Fibroblast of lung (primary cell): ENCODE results near the gene MRPL24. TPM values are rescaled to one million over a fixed set of nuclear protein-coding genes. Genes with fewer than 3 reads are reported as not detected.

Experiments
- DNase-seq, 2 donors: peaks; one replicate each; pipeline versions ENCODE4 v3.0.0 to v3.0.0-alpha.2; 2010; ENCODE audit warnings: low read depth in 2 of 2
- H2AFZ ChIP-seq: 2 replicates; pipeline ENCODE4 v1.5.1; 2012; ENCODE audit warnings: low read length, control low read depth, inconsistent platforms
- H3K27ac ChIP-seq: 2 replicates; pipeline ENCODE4 v1.5.1; 2011; ENCODE audit warnings: low read length, control low read depth; ENCODE audit not compliant: insufficient read depth
- H3K27me3 ChIP-seq: 2 replicates; pipeline ENCODE4 v1.5.1; 2011; ENCODE audit warnings: mild to moderate bottlenecking, low read length; ENCODE audit not compliant: control insufficient read depth, insufficient read depth
- H3K36me3 ChIP-seq: 2 replicates; pipeline ENCODE4 v1.5.1; 2011; ENCODE audit warnings: low read length; ENCODE audit not compliant: control insufficient read depth, insufficient read depth
- H3K4me1 ChIP-seq: 2 replicates; pipeline ENCODE4 v1.5.1; 2011; ENCODE audit warnings: low read length; ENCODE audit not compliant: control insufficient read depth, insufficient read depth; ENCODE audit errors: extremely low read depth
- H3K4me2 ChIP-seq: 2 replicates; pipeline ENCODE4 v1.5.1; 2011; ENCODE audit warnings: low read length, control low read depth; ENCODE audit not compliant: insufficient read depth; ENCODE audit errors: extremely low read depth
- H3K4me3 ChIP-seq, 4 experiments: fragments of 200-600 bp in 1 of 4; sonication (generic) in 1 of 4; replicated peaks in 1 of 4; 2 replicates each; pipeline ENCODE4 v1.5.1; 2011 to 2016; ENCODE audit warnings: low read length in 4 of 4, low read depth in 3 of 4, mild to moderate bottlenecking in 3 of 4, control low read depth in 2 of 4, inconsistent platforms in 1 of 4, mixed read lengths in 1 of 4; ENCODE audit not compliant: insufficient read depth in 1 of 4; ENCODE audit errors: control extremely low read depth in 1 of 4
- H3K79me2 ChIP-seq: 2 replicates; pipeline ENCODE4 v1.5.1; 2012; ENCODE audit warnings: mild to moderate bottlenecking, low read length, inconsistent platforms; ENCODE audit not compliant: control insufficient read depth, insufficient read depth
- H3K9ac ChIP-seq: 2 replicates; pipeline ENCODE4 v1.5.1; 2011; ENCODE audit warnings: mild to moderate bottlenecking, low read length, control low read depth; ENCODE audit not compliant: insufficient read depth
- H3K9me3 ChIP-seq: 2 replicates; pipeline ENCODE4 v1.5.1; 2012; ENCODE audit warnings: low read depth, low read length; ENCODE audit not compliant: control insufficient read depth, insufficient read depth
- H4K20me1 ChIP-seq: 2 replicates; pipeline ENCODE4 v1.5.1; 2011; ENCODE audit warnings: low read length; ENCODE audit not compliant: control insufficient read depth, insufficient read depth; ENCODE audit errors: extremely low read depth
- CTCF ChIP-seq, 2 donors: IDR thresholded peaks in 1 of 2; conservative IDR thresholded peaks in 1 of 2; 1 replicate in 1 of 2; 2 replicates in 1 of 2; pipeline ENCODE4 v1.5.1; 2011 to 2012; ENCODE audit warnings: low read length in 2 of 2, control low read depth in 1 of 2, inconsistent platforms in 1 of 2, low read depth in 1 of 2, mild to moderate bottlenecking in 1 of 2
- EZH2 ChIP-seq: IDR thresholded peaks from 2 replicates; pipeline ENCODE4 v1.5.1; 2012; ENCODE audit warnings: low read length, control low read depth, mild to moderate bottlenecking; ENCODE audit errors: missing control alignments
- polyA plus RNA-seq, 2 donors: library from polyadenylated mRNA; depleted of rRNA in 1 of 2; stranded (reverse) in 1 of 2; unstranded in 1 of 2; fragments of >200 nt; gene quantifications; 2 replicates each; pipeline ENCODE4 v1.2.1, GENCODE V29; 2011 to 2012; ENCODE audit warnings: missing spikeins in 1 of 2
- total RNA-seq: library from RNA; depleted of rRNA; stranded (reverse); fragments of >200 nt; gene quantifications from 2 replicates; pipeline ENCODE4 v1.2.1, GENCODE V29; 2014

The MRPL24 gene
- total and polyA plus RNA-seq, 2 donors (not counting 1 experiment from before 2014, with no cell fraction given): 58.8 to 67.2 TPM

GRCh38 chr1:156694690-156694962 lies 46.3 kb downstream of the MRPL24 start:
- Histone ChIP-seq H2AFZ (no peak overlapping the region), H3K4me2 (no peak overlapping the region), H3K9ac (no peak overlapping the region), H4K20me1 (no peaks in the 10 kb centered on the region), H3K36me3 (no peaks in the 10 kb centered on the region), H3K79me2 (no peaks in the 10 kb centered on the region), H3K9me3 (no peaks in the 10 kb centered on the region), H3K4me3 (no peak overlapping the region), H3K27ac (no peak overlapping the region), H3K4me1 (peaks cover 11% of the 10 kb centered on the region), H3K27me3 (no peaks in the 10 kb centered on the region)
- DNase-seq: no peak
- TF ChIP-seq EZH2 (no peak), CTCF (conservative IDR thresholded peaks at IDR 0.05 in 1 of 2, IDR thresholded peaks at IDR 0.05 in 1 of 2; ENCODE audit: low read depth in 1 of 2, low read length in 2 of 2) (no peak)

- H3K9ac ChIP-seq: no peak overlapping the region
- no peak for TF ChIP-seq CTCF (conservative IDR thresholded peaks at IDR 0.05 in 1 of 2, IDR thresholded peaks at IDR 0.05 in 1 of 2; ENCODE audit: low read depth in 1 of 2, low read length in 2 of 2)
- H3K4me2 ChIP-seq: no peak overlapping the region
- no peaks in the 10 kb centered on the region for H3K36me3 ChIP-seq
- no peaks in the 10 kb centered on the region for H3K27me3 ChIP-seq
- H3K27ac ChIP-seq: no peak overlapping the region
- peaks cover 15% of the 10 kb centered on the region for H3K4me1 ChIP-seq
- H4K20me1 ChIP-seq: no peaks in the 10 kb centered on the region
- no peaks in the 10 kb centered on the region for H3K79me2 ChIP-seq
- no peaks in the 10 kb centered on the region for H3K9me3 ChIP-seq
- no peak overlapping the region for H3K4me3 ChIP-seq
- H2AFZ ChIP-seq: no peak overlapping the region
- no peak for DNase-seq
Measured at GRCh38 chr1:156693848-156694689, 46.8 kb downstream of the MRPL24 start.

- no peaks in the 10 kb centered on the region for H4K20me1 ChIP-seq
- H3K4me3 ChIP-seq: no peak overlapping the region
- H3K27me3 ChIP-seq: no peaks in the 10 kb centered on the region
- no peak overlapping the region for H3K4me2 ChIP-seq
- no peak overlapping the region for H2AFZ ChIP-seq
- no peaks in the 10 kb centered on the region for H3K79me2 ChIP-seq
- TF ChIP-seq CTCF (conservative IDR thresholded peaks at IDR 0.05 in 1 of 2, IDR thresholded peaks at IDR 0.05 in 1 of 2; ENCODE audit: low read depth in 1 of 2, low read length in 2 of 2): no peak
- no peak for TF ChIP-seq EZH2
- H3K4me1 ChIP-seq: peaks cover 15% of the 10 kb centered on the region
- DNase-seq: no peak
- no peaks in the 10 kb centered on the region for H3K9me3 ChIP-seq
- no peak overlapping the region for H3K27ac ChIP-seq
- H3K9ac ChIP-seq: no peak overlapping the region
- no peaks in the 10 kb centered on the region for H3K36me3 ChIP-seq
Measured at GRCh38 chr1:156692925-156693847, 47.7 kb downstream of the MRPL24 start.
